RWPE1 (cell line): ENCODE data around the gene BAHCC1.

ENCODE experiments used
- CTCF ChIA-PET: fragments of 350-600 bp; sonication (Branson Sonifier 250); formaldehyde crosslinking; extraction: SDS; loops from one replicate; lab custom pipeline; 2021; lab: Yijun Ruan, JAX
- POLR2A ChIA-PET: fragments of 400-600 bp; formaldehyde crosslinking; extraction: SDS; loops from one replicate; lab custom pipeline; 2020; ENCODE audit warnings: antibody characterized with exemption; ENCODE audit not compliant: low non-redundant PET; lab: Yijun Ruan, JAX
- DNase-seq: peaks from one replicate; pipeline ENCODE4 v3.0.0; 2012; ENCODE audit warnings: low spot score
- H3K27ac ChIP-seq: fragments of 450-650 bp; 2 replicates; pipeline ENCODE4 v1.5.1; 2017
- TF ChIP-seq, protein P1 (sequence below): fragments of 450-650 bp; conservative IDR thresholded peaks from 2 replicates; pipeline ENCODE4 v1.5.1; 2017; ENCODE audit warnings: low read depth, mild to moderate bottlenecking

The BAHCC1 gene

DNA sequence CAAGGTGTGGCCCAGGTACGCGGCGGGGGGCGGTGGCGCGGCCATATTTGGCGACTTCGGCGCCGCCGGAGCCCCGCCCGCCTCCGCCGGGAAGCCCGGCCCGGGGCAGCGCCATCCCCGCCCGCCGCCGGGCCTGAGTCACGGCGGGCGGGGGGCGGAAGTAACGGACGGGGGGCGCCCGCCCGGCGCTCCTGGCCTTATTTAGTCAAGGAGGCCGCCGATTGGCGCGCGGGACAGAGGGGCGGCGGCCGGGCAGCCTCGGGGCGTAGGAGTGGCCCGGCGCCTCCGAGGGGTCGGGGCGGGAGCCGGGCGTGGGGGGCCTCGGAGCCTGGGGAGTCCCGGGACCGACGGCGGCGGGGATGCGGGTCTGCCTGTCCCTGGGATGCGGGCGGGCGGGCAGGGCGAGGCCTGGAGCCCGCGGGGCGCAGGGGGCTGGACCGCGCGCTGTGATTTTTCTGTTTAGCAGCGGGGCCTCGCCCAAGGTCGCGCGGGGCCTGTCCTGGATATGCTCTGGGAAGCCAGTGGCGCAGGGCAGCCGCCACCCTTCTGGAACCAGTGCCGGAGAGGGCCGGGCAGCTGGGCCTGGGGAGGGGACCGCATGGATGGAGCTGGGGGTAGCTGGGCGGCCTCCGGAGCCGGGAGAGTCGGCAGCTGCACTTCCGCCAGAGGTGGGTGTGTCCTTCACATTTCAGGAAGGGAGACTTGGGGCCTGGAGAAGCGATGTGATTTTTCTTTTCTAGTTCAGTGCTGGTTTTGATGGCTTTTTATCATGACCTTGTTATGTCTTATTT is 119.7 kb downstream of the BAHCC1 start:
- peak overlapping the region; percentile 99 for H3K27ac ChIP-seq
- ChIA-PET POLR2A (interaction anchor here (0.5 to 1.1 kb wide), 2 partner anchors 37 to 70 kb away, joined by 3 to 9 read pairs; no protein-coding TSS in a partner anchor), CTCF (no interaction called here)
- DNase-seq, result peak; percentile 74
- TF ChIP-seq, protein P1, sequence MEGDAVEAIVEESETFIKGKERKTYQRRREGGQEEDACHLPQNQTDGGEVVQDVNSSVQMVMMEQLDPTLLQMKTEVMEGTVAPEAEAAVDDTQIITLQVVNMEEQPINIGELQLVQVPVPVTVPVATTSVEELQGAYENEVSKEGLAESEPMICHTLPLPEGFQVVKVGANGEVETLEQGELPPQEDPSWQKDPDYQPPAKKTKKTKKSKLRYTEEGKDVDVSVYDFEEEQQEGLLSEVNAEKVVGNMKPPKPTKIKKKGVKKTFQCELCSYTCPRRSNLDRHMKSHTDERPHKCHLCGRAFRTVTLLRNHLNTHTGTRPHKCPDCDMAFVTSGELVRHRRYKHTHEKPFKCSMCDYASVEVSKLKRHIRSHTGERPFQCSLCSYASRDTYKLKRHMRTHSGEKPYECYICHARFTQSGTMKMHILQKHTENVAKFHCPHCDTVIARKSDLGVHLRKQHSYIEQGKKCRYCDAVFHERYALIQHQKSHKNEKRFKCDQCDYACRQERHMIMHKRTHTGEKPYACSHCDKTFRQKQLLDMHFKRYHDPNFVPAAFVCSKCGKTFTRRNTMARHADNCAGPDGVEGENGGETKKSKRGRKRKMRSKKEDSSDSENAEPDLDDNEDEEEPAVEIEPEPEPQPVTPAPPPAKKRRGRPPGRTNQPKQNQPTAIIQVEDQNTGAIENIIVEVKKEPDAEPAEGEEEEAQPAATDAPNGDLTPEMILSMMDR, result no peak

DNA sequence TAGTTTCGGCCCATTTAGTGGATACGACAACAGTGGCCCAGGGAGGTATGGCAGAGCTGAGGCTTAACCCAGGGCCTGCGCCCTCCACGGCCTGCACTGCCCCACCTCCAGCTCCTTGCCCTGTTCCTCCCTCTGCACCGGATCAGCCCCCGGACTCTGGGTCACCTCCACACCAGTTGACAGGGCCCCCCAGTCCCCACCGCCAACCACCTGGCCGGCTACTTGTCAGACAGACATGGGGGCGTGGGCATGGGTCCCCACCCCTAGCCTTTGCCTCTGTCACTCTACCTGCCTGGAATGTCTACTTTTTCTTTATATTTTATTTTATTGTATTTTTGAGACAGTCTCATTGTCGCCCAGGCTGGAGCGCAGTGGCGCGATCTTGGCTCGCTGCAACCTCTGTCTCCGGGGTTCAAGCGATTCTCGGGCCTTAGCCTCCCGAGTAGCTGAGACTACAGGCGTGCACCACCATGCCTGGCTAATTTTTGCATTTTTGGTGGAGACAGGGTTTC is 120.3 kb downstream of the BAHCC1 start:
- no peak for DNase-seq
- ChIA-PET CTCF (no interaction called here), POLR2A (interaction anchor here (1.1 kb wide), 1 partner anchor 36 kb away, joined by 3 read pairs; no protein-coding TSS in a partner anchor)
- TF ChIP-seq, protein P1, result no peak
- peak overlapping the region; percentile 99 for H3K27ac ChIP-seq
